Measurements from ENCODE around the gene DUSP1. TPM values are rescaled to one million over a fixed set of nuclear protein-coding genes. Genes with fewer than 3 reads are reported as not detected.
A peak's percentile ranks its signal among the peaks of the same experiment; 100 is the strongest.

DUSP1 gene
- total RNA-seq, 4 donors from 2014 or later = 1,645 to 2,968 (median 1,824) TPM

DNA sequence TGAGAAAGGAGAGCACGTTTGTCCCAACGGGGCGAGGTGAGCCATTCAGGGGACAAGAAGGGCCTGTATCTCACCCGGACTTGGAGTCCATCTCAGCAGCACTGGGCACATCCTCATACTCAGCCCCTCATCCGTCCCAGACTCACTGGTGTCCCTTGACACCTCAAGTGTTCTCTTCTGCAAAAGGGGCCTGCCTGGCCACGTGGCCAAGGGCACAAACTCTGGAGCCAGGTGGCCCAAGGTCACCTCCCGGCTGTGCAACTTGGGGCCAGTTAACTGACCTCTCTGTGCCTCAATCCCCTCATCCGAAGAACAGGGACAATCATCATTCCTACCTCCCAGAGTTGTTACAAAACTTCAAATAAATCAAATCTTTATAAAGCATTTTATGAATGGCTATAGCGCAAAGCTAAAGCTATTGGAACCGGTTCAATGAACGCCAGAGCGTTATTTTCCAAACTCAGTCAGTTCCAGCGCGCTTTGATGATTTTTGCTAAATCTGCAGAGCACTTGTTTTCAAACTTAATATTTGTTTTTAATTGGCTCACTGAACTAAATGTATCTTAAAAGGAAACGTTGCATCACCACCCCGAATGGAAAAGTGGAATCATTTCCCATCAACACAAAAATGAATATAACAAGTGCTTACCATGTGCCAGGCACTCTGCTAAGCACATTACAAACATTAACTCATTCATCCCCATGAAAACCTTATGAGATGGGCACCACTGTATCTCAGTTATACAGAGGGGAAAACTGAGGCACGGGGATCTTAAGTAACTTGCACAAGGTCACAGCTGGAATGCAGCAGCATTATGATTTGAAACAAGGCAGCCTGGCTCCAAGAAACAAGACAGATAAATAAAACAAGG lies 49.3 kb downstream of the DUSP1 start:
- ATAC-seq (ENCODE audit: low FRiP score) = peak; percentile 10
- DNase-seq (ENCODE audit: low spot score) = no peak
- TF ChIP-seq, protein P1, sequence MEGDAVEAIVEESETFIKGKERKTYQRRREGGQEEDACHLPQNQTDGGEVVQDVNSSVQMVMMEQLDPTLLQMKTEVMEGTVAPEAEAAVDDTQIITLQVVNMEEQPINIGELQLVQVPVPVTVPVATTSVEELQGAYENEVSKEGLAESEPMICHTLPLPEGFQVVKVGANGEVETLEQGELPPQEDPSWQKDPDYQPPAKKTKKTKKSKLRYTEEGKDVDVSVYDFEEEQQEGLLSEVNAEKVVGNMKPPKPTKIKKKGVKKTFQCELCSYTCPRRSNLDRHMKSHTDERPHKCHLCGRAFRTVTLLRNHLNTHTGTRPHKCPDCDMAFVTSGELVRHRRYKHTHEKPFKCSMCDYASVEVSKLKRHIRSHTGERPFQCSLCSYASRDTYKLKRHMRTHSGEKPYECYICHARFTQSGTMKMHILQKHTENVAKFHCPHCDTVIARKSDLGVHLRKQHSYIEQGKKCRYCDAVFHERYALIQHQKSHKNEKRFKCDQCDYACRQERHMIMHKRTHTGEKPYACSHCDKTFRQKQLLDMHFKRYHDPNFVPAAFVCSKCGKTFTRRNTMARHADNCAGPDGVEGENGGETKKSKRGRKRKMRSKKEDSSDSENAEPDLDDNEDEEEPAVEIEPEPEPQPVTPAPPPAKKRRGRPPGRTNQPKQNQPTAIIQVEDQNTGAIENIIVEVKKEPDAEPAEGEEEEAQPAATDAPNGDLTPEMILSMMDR (IDR thresholded peaks at IDR 0.05) = no peak

DNA sequence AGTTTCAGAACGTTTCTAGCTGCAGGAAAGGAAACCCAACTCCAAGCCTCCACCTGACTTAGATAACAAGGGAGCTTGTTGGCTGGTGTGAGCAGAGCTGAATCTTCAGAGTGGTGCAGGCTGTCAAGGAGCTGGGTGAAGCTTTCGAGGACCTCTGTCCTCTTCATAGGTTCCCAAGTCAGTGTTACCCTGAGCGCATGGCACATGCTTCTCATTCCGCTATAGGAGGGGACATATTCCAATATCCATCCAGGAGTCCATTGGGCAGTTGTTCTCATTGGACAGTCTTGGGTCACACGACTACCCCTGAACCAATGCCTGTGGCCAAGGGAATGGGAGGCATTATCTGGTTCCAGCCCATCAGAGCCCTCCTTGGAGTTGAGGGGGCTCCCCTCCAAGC lies 50.3 kb downstream of the DUSP1 start:
- TF ChIP-seq, protein P1 (IDR thresholded peaks at IDR 0.05) = no peak
- ATAC-seq (ENCODE audit: low FRiP score) = no peak
- no peak for DNase-seq (ENCODE audit: low spot score)

DNA sequence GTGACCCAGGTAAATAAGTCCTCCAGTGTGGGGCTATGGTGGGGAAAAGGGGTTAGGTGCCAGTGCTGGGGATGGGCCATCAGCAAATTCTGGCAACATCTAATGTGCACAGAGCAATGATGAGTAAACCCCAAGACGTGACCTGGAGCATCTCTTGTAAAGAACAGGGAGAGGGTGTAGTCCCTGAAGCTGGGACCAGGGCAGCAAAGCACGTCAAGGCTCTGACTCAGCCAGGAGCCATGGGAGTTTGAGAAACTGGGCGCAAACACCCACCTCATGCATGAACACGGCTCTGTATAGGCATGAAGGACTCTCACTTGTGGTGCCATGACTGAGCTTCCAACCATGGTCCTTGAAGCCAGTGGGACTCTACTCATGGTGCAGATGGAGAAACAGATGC lies 51.8 kb downstream of the DUSP1 start:
- ATAC-seq (ENCODE audit: low FRiP score) (no peak), DNase-seq (ENCODE audit: low spot score) (no peak)
- TF ChIP-seq, protein P1 (IDR thresholded peaks at IDR 0.05) = no peak

DNA sequence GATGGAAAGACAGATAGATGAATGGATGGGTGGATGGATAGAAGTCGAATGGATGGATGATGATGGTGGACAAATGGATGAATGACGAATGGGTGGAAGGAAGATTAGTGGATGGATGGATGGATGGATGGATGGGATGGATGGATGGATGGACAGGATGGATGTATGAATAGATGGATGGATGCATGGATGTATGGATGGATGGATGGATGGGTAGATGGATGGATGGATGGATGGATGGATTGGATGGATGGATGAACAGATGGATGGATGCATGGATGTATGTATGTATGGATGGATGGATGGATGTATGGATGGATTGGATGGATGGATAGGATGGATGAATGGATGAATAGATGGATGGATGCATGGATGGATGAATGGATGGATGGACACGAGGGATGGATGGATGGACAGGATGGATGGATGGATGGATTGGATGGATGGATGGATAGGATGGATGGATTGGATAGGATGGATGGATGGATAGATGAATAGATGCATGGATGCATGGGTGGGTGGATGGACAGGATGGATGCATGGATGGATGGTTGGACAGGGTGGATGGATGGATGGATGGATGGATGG lies 52.4 kb downstream of the DUSP1 start:
- ATAC-seq (ENCODE audit: low FRiP score) (no peak), DNase-seq (ENCODE audit: low spot score) (no peak)
- TF ChIP-seq, protein P1 (IDR thresholded peaks at IDR 0.05) = no peak

Small RNA genes lying within 50 kb of the gene (small RNA-seq; reads per million reads assigned to genes)
- gene AC022217.4 (not detected), gene RF00019 (not detected)

Other genes starting within 250 kb of the DUSP1 start
- gene NEURL1B, start 129.9 kb downstream of the DUSP1 start, total RNA-seq = 10 to 100 TPM; 10.3 to 86.5 (median 17.8) TPM
- gene ERGIC1, start 63.1 kb upstream of the DUSP1 start, total RNA-seq = 100 to 1,000 TPM in 3 of 4 donors, 10 to 100 TPM in 1; 98.8 to 227 (median 129) TPM
- gene RPL26L1, start 188.2 kb upstream of the DUSP1 start, total RNA-seq = 10 to 100 TPM; 20.5 to 29.1 (median 26.1) TPM
- 100 to 1,000 TPM; 174 to 267 (median 238) TPM for gene ATP6V0E1, start 212.6 kb upstream of the DUSP1 start, total RNA-seq

All from omental fat pad (tissue), 4 donors.